IMR-90 (cell line): ENCODE results near the gene LAMP5. TPM values are rescaled to one million over a fixed set of nuclear protein-coding genes. Genes with fewer than 3 reads are reported as not detected.

Experiments used
- ATAC-seq: fragments of 200-7000 bp; cut with Tn5 transposase; 2 replicates; pipeline ENCODE4 v1.9.1; 2020; ENCODE audit warnings: low read depth, mild to moderate bottlenecking, moderate library complexity
- BruUV-seq: library from RNA; stranded (reverse); fragments of 400-500 nt; replicated peaks from 2 replicates; lab custom pipeline; 2021; lab: Mats Ljungman, UMichigan
- CTCF ChIA-PET: fragments of 300-600 bp; formaldehyde crosslinking; extraction: SDS; loops from one replicate; lab custom pipeline; 2021; ENCODE audit warnings: antibody characterized with exemption; lab: Yijun Ruan, JAX
- POLR2A ChIA-PET: fragments of 300-600 bp; sonication (Branson Sonifier 250); formaldehyde crosslinking; loops from one replicate; lab custom pipeline; 2022; ENCODE audit warnings: antibody characterized with exemption; ENCODE audit not compliant: unreplicated experiment; lab: Charles Lee
- DNase-seq: peaks from one replicate; pipeline ENCODE4 v3.0.0; 2013
- H2AFZ ChIP-seq: replicated peaks from 2 replicates; pipeline ENCODE3; 2013; ENCODE audit warnings: low read length, mild to moderate bottlenecking; ENCODE audit not compliant: poor library complexity
- H2AK5ac ChIP-seq: 2 replicates; pipeline ENCODE4 v1.6.1; 2013; ENCODE audit warnings: low read depth, low read length, inconsistent platforms
- H2AK9ac ChIP-seq: replicated peaks from 2 replicates; pipeline ENCODE3; 2013; ENCODE audit warnings: mild to moderate bottlenecking, low read depth, low read length, moderate library complexity; ENCODE audit not compliant: poor library complexity
- H2BK120ac ChIP-seq: 2 replicates; pipeline ENCODE4 v1.6.1; 2013; ENCODE audit warnings: low read depth, low read length, inconsistent platforms
- H2BK15ac ChIP-seq: 3 replicates; pipeline ENCODE4 v1.6.1; 2013; ENCODE audit warnings: low read depth, low read length, inconsistent platforms
- H2BK20ac ChIP-seq: 2 replicates; pipeline ENCODE4 v1.6.1; 2013; ENCODE audit warnings: low read depth, mild to moderate bottlenecking, inconsistent platforms, low read length, moderate library complexity
- H2BK5ac ChIP-seq: 2 replicates; pipeline ENCODE4 v1.6.1; 2013; ENCODE audit warnings: mild to moderate bottlenecking, low read depth, low read length, inconsistent platforms; ENCODE audit not compliant: poor library complexity, severe bottlenecking
- H3K14ac ChIP-seq: replicated peaks from 2 replicates; pipeline ENCODE4 v1.6.1; 2013; ENCODE audit warnings: low read depth, low read length, inconsistent platforms
- H3K18ac ChIP-seq: 2 replicates; pipeline ENCODE4 v1.6.1; 2013; ENCODE audit warnings: low read depth, low read length, control low read depth
- H3K23ac ChIP-seq: 2 replicates; pipeline ENCODE4 v1.6.1; 2013; ENCODE audit warnings: low read depth, low read length, inconsistent platforms
- H3K27ac ChIP-seq: 2 replicates; pipeline ENCODE4 v1.5.1; 2013; ENCODE audit warnings: mild to moderate bottlenecking, control low read depth, low read length; ENCODE audit not compliant: insufficient read depth
- H3K27me3 ChIP-seq: 2 replicates; pipeline ENCODE4 v1.6.1; 2013; ENCODE audit warnings: low read length; ENCODE audit not compliant: control insufficient read depth, insufficient read depth
- H3K36me3 ChIP-seq: 2 replicates; pipeline ENCODE4 v1.6.1; 2013; ENCODE audit warnings: low read length, mixed read lengths; ENCODE audit not compliant: control insufficient read depth, insufficient read depth
- H3K4ac ChIP-seq: 2 replicates; pipeline ENCODE4 v1.6.1; 2013; ENCODE audit warnings: low read depth, low read length, inconsistent platforms
- H3K4me1 ChIP-seq: 2 replicates; pipeline ENCODE4 v1.6.1; 2013; ENCODE audit warnings: low read length, mixed read lengths; ENCODE audit not compliant: control insufficient read depth, insufficient read depth
- H3K4me2 ChIP-seq: 2 replicates; pipeline ENCODE4 v1.6.1; 2013; ENCODE audit warnings: low read depth, mild to moderate bottlenecking, control low read depth, low read length, moderate library complexity
- H3K4me3 ChIP-seq: 2 replicates; pipeline ENCODE4 v1.5.1; 2013; ENCODE audit warnings: low read depth, mild to moderate bottlenecking, control low read depth, low read length, moderate library complexity; ENCODE audit not compliant: insufficient read depth
- H3K56ac ChIP-seq: 2 replicates; pipeline ENCODE4 v1.6.1; 2013; ENCODE audit warnings: low read length, inconsistent platforms; ENCODE audit not compliant: insufficient read depth; ENCODE audit errors: extremely low read depth
- H3K79me1 ChIP-seq, 2 experiments: 2 replicates each; pipeline ENCODE4 v1.6.1; 2013; ENCODE audit warnings: low read length in 2 of 2, inconsistent platforms in 1 of 2, low read depth in 1 of 2
- H3K9ac ChIP-seq: 2 replicates; pipeline ENCODE4 v1.6.1; 2013; ENCODE audit warnings: low read depth, low read length, control low read depth
- H3K9me1 ChIP-seq: 2 replicates; pipeline ENCODE4 v1.6.1; 2013; ENCODE audit warnings: low read length, inconsistent platforms; ENCODE audit not compliant: insufficient read depth
- H3K9me3 ChIP-seq: 2 replicates; pipeline ENCODE4 v1.6.1; 2013; ENCODE audit warnings: low read length; ENCODE audit not compliant: control insufficient read depth, insufficient read depth
- H4K20me1 ChIP-seq: 2 replicates; pipeline ENCODE4 v1.6.1; 2013; ENCODE audit warnings: low read length, inconsistent platforms; ENCODE audit not compliant: insufficient read depth
- H4K5ac ChIP-seq: 2 replicates; pipeline ENCODE4 v1.6.1; 2013; ENCODE audit warnings: mild to moderate bottlenecking, low read depth, low read length, control low read depth
- H4K8ac ChIP-seq, 2 experiments: 2 replicates each; pipeline ENCODE4 v1.6.1; 2013; ENCODE audit warnings: low read depth in 2 of 2, low read length in 2 of 2, control low read depth in 1 of 2, inconsistent platforms in 1 of 2
- H4K91ac ChIP-seq: 2 replicates; pipeline ENCODE4 v1.6.1; 2013; ENCODE audit warnings: low read depth, low read length, inconsistent platforms; ENCODE audit not compliant: insufficient read depth
- WGBS, 2 experiments: methylation state at CpG; one replicate each; pipeline versions ENCODE4 v1.1.5 to v1.1.7; 2013; ENCODE audit warnings: missing lambda C conversion rate in 2 of 2; ENCODE audit not compliant: insufficient read length in 1 of 2; ENCODE audit errors: extremely low coverage in 2 of 2; 5-methylcytosine and 5-hydroxymethylcytosine counted together
- dilution Hi-C: fragments of 300-500 bp; cut with HindIII; formaldehyde crosslinking; loops from one replicate; pipeline ENCODE4 v1.14.3; 2018; ENCODE audit warnings: low sequenced_read_pairs; ENCODE audit not compliant: unreplicated experiment
- in situ Hi-C: fragments of 300-500 bp; cut with MboI; formaldehyde crosslinking; loops from 3 replicates; pipeline ENCODE4 v1.14.3; 2019; ENCODE audit warnings: low sequenced_read_pairs, inconsistent platforms, mixed read lengths
- intact Hi-C: fragments of 100-400 bp; cut with micrococcal nuclease; formaldehyde crosslinking; loops from 2 replicates; pipeline ENCODE4 v1.10.0; 2022
- polyA plus RNA-seq, 3 experiments: library from polyadenylated mRNA; depleted of rRNA; stranded (reverse); fragments of >200 nt; gene quantifications; 2 replicates each; pipeline ENCODE4 v1.2.3, GENCODE V29; 2012; ENCODE audit warnings: low replicate concordance in 1 of 3
- total RNA-seq: library from RNA; depleted of rRNA; stranded (reverse); fragments of >200 nt; gene quantifications from 2 replicates; pipeline ENCODE4 v1.2.3, GENCODE V29; 2012
- TF ChIP-seq, protein P1 (sequence below): fragments of 150-350 bp; IDR thresholded peaks from 2 replicates; pipeline ENCODE4 v1.6.1; 2017; ENCODE audit warnings: mild to moderate bottlenecking, antibody characterized with exemption, low read length, low read depth

Gene LAMP5
- total and polyA plus RNA-seq, 2 of the 4 experiments (the other 2 are of a cell fraction) = not detected

DNA sequence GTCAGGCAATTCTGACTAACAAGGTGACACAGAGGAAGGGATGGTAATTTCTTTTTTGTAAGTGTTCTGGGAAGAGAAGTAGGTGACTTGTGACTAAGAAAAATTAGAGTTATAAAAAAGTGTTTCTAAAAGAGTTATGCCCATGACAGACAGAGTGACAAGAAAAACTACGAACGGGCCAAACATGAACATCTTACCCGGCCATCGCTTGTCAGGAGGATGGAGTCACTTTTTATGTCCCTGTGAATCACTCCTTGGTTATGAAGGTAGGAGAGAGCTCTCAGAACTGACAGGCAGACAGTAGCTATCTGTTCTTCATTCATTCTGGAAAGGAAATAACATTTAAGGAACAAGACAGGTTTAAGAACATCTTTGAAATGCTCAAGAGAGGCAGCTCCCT lies 43.0 kb downstream of the LAMP5 start:
- in situ Hi-C loops (no loop called here), dilution Hi-C loops (no loop called here), intact Hi-C loops (no loop called here)
- WGBS, 2 experiments = 90% methylated on average over 2 of the region's 4 CpGs; no CpG with 5 or more reads in 1 of the 2 experiments
- H3K9me3 ChIP-seq = no peaks in the 10 kb centered on the region
- H4K91ac ChIP-seq = no peak overlapping the region
- DNase-seq (no peak), ATAC-seq (no peak)
- peaks cover 1% of the 10 kb centered on the region for H3K27me3 ChIP-seq
- H3K27ac ChIP-seq = no peak overlapping the region
- no peaks in the 10 kb centered on the region for H4K20me1 ChIP-seq
- H2BK120ac ChIP-seq = no peak overlapping the region
- no peak overlapping the region for H2AK5ac ChIP-seq
- no peak overlapping the region for H3K4me3 ChIP-seq
- no peak overlapping the region for H3K9ac ChIP-seq
- H2AFZ ChIP-seq = no peak overlapping the region
- H3K4me1 ChIP-seq = no peaks in the 10 kb centered on the region
- H3K36me3 ChIP-seq = no peaks in the 10 kb centered on the region
- no peak overlapping the region for H2AK9ac ChIP-seq
- TF ChIP-seq, protein P1, sequence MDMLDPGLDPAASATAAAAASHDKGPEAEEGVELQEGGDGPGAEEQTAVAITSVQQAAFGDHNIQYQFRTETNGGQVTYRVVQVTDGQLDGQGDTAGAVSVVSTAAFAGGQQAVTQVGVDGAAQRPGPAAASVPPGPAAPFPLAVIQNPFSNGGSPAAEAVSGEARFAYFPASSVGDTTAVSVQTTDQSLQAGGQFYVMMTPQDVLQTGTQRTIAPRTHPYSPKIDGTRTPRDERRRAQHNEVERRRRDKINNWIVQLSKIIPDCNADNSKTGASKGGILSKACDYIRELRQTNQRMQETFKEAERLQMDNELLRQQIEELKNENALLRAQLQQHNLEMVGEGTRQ = no peak
- no peak overlapping the region for H3K4ac ChIP-seq
- no peak overlapping the region for H4K5ac ChIP-seq
- H3K79me1 ChIP-seq = no peaks in the 10 kb centered on the region
- H3K9me1 ChIP-seq = no peaks in the 10 kb centered on the region; the same call in 1 of the 2 replicates
- no peak overlapping the region for H3K4me2 ChIP-seq
- no peak overlapping the region for H3K23ac ChIP-seq
- no peak overlapping the region for H4K8ac ChIP-seq
- H2BK20ac ChIP-seq = no peak overlapping the region
- no peak overlapping the region for H2BK15ac ChIP-seq
- no peak overlapping the region for H3K18ac ChIP-seq
- no peak overlapping the region for H3K56ac ChIP-seq
- POLR2A ChIA-PET = no interaction called here
- no peak overlapping the region for H2BK5ac ChIP-seq
- CTCF ChIA-PET = no interaction called here
- BruUV-seq = no TSS peak
- H3K14ac ChIP-seq = no peak overlapping the region
